NCI-H1436 treated with DMSO at 0.1 percent for 48 hours (cell line): ENCODE results near the gene DAP.
"Not testable (repeated sequence)": the region's sequence is repeated elsewhere in the genome, so short reads cannot be mapped to it uniquely, and the experiment has no call there.

ENCODE experiments used
- DNase-seq: peaks from one replicate; lab custom pipeline; 2025; lab: John Stamatoyannopoulos, UW

Gene DAP

GRCh38 chr5:10653043-10653442, 108.0 kb downstream of the DAP start:
- DNase-seq = no peak

GRCh38 chr5:10652606-10653005, 108.4 kb downstream of the DAP start:
- DNase-seq = no peak

DNA sequence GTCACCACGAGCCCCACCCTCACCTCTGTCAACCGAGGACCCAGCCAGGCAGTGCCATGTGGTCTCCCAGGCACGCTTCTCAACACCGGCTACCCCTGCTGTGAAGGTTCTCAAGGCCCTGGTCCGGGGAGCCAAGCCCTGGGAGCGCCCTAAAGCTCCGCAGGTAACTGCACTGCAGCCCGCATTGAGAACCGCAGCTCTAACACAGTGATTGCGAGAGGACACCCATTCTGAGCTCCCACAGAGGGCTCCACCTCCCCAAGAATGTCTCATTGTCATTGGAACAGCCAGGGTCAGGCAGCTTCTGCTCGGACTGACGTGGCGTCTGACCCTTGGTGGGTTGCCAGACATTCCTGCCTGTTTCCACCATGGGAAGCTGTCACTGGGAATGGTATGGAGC, 108.9 kb downstream of the DAP start:
- no peak for DNase-seq

- DNase-seq = no peak
Measured at GRCh38 chr5:10649666-10650380, 111.2 kb downstream of the DAP start.

DNA sequence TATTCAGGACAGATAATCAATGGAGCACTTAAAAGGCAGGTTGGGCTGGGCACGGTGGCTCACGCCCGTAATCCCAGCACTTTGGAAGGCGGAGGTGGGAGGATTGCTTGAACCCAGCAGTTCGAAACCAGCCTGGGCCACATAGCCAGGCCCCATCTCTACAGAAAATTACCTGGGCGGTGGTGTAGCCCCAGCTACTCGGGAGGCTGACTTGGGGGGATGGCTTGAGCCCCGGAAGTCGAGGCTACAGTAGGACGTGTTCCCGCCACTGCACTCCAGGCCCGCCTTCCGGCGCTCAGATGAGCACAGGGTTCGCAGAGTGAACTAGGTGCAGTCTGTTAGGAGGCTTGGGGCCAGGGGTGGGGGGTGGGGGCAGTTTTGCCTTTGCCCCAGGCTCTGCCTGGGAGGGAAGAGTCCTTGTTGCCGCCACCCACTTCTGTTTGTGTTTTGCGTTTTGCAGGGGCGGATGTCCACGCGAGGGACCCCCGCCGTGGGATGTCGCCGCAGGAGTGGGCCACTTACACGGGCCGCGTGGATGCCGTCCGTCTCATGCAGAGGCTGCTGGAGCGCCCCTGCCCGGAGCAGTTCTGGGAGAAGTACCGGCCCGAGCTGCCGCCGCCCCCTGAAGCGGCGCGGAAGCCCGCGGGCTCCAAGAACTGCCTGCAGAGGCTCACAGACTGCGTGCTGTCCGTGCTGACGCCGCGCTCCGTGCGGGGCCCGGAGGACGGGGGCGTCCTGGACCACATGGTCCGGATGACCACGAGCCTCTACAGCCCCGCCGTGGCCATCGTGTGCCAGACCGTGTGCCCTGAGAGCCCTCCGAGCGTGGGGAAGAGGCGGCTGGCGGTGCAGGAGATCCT, 112.0 kb downstream of the DAP start:
- no peak for DNase-seq

GRCh38 chr5:10647640-10648039, 113.4 kb downstream of the DAP start:
- DNase-seq = no peak

DNA sequence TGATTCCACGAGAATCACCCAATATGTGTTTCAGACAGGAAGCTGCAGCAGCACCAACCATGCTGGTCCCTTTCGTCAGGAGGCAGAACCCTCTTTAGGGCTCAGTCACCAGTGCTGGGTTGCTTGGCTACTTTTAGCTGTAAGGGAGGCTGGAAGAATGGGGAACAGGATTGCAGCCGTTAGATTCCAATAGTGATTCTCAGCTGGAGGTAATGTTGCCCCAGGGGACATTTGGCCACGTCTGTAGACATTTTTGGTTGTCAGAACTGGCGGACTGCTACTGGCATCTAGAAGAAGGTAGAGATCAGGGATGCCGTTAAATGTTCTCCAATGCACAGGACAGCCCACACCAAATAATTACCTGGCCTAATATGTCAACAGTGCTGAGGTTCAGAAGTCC, 115.4 kb downstream of the DAP start:
- no peak for DNase-seq

- DNase-seq = no peak
Measured at GRCh38 chr5:10645146-10645545, 115.9 kb downstream of the DAP start.

- DNase-seq = no peak
Measured at GRCh38 chr5:10644192-10644591, 116.8 kb downstream of the DAP start.

DNA sequence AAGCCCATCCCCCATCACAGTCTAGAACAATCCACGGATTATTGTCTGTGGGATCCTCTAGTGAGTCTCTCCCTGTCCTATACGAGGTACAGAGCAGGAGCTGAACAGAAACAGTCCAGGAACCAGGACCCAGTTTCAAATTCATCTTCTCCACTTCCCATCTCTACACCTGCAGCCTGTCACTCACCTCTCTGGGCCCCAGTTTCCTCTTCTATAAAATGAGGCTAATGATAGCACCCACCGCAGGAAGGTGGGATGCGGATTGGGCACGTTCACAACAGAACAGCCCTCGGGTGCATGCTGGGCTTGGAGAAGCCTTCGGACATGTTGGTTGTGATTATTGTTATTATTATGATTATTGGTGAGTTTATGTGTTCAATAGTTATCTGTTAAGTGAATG, 118.7 kb downstream of the DAP start:
- no peak for DNase-seq

GRCh38 chr5:10639846-10640368, 121.1 kb downstream of the DAP start:
- no peak for DNase-seq

- DNase-seq = not testable (repeated sequence)
Measured at GRCh38 chr5:10638723-10639122, 122.3 kb downstream of the DAP start.

GRCh38 chr5:10637944-10638343, 123.1 kb downstream of the DAP start:
- no peak for DNase-seq

DNA sequence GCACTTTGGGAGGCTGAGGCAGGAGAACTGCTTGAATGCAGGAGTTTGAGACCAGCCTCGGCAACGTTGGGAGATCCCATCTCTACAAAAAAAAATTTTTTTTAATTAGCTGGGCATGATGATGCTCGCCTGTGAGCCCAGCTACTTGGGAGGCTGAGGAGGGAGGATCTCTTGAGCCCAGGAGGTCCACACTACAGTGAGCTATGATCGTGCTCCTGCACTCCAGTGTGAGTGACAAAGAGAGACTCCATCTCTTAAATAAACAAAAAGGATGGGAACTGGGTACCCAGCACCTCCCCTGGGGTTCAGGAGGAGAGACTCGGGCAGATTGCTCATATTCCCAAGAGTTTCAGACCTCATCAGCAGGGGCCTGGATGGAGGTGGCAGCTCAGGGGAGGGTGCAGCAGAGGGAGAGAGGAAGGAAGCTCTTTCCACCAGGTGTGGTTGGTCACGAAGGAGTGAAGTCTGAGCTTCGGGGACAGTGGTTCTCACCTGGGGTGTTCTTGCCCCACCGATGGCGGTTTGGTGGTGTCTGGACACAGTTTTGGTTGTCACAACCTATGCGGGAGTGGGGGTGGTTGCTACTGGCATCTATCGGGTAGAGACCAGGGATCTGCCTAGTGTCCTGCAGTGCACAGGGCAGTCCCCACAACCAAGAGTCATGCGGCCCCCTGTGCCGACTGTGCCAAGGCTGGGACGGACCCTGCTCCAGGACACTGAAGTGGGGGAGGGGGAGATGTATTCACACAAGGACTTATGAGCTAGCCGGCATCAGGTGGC, 124.5 kb downstream of the DAP start:
- no peak for DNase-seq

GRCh38 chr5:10635867-10636350, 125.1 kb downstream of the DAP start:
- no peak for DNase-seq

GRCh38 chr5:10635257-10635866, 125.7 kb downstream of the DAP start:
- DNase-seq = no peak

DNA sequence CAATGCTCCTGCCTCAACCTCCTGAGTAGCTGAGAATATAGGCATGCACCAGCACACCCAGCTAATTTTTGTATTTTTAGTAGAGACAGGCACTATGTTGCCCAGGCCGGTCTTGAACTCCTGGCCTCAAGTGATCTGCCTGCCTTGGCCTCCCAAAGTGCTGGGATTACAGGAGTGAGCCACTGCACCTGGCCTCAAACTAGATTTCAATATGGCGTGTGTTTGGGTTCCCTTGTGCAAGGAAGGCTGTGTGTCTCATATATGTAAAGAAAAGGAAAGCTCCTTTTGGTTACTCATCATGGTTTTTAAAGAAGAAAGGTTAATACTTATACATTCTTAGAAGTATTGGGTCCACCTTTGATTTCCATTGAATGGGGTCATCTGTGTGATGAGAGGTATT, 126.5 kb downstream of the DAP start:
- DNase-seq = no peak

DNA sequence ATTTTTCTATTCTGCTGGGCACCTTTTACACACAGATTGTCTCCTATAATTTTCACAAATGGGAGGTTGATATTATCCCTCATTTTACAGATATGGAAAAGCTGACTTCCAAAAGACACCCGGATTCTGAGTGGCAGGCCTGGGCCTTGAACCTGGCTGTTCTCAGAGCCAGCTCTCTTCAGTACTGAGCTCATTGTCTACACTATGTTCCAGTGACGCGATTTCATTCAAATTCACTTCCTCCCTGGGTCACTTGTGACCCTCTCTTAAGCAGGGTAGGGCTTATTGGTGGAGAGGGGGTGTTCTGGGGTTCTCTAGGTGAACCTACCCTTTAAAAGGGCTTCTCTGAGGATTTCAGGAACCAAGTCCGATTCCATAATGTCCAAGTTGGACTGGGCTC, 127.0 kb downstream of the DAP start:
- no peak for DNase-seq

GRCh38 chr5:10633271-10634049, 127.6 kb downstream of the DAP start:
- no peak for DNase-seq

DNA sequence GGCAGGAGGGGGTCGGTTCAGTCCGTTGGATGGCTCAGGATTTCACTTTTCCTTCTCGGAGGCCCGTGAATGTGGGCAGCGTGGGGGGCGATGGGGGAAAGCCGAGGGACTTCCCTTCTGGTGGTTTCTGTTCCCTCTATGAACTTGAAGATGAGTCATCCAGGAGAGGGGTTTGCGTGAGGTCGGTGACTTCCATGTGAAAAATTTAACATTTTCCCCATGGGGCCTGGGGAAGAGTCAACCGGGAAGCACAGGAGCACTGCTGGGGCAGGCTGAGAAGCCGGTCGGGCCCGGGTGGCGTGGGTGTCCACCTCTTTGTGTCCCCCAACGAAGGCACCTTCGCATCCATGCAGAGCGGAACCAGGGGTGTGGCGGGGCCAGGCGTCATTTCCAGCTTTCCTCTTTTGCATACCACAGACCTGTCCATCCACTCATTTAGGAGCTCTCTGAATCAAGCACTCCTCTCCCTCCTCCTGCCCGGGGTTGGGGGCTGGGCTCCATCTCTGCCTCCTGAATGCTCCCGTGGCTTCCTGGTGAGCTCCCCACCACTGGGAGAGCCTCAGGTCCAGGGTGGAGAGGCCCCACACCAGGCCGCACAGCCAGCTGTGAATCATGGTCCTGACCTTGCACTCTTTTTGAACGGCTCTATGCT, 128.8 kb downstream of the DAP start:
- no peak for DNase-seq
